Stimulated activated CD8-positive, alpha-beta memory T cell treated with anti-CD3 and anti-CD28 coated beads, Interleukin-4, amount 100 ng/mL, for 48 hours (primary cell): ENCODE measurements around the gene DHX8.
"Not testable (repeated sequence)": the region's sequence is repeated elsewhere in the genome, so short reads cannot be mapped to it uniquely, and the experiment has no call there.

ENCODE experiments used
- DNase-seq: peaks from one replicate; pipeline ENCODE4 v3.0.0-alpha.2; 2020

The DHX8 gene

DNA sequence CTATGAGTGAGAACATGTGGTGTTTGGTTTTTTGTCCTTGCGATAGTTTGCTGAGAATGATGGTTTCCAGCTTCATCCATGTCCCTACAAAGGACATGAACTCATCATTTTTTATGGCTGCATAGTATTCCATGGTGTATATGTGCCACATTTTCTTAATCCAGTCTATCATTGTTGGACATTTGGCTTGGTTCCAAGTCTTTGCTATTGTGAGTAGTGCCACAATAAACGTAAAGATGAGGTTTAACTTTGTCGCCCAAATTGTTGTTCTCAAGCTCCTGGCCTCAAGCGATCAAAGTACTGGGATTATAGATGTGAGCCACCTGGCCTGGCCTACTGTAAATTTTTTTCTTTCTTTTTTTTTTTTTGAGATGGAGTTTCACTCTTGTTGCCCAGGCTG, 21.2 kb upstream of the DHX8 start:
- DNase-seq = not testable (repeated sequence)

DNA sequence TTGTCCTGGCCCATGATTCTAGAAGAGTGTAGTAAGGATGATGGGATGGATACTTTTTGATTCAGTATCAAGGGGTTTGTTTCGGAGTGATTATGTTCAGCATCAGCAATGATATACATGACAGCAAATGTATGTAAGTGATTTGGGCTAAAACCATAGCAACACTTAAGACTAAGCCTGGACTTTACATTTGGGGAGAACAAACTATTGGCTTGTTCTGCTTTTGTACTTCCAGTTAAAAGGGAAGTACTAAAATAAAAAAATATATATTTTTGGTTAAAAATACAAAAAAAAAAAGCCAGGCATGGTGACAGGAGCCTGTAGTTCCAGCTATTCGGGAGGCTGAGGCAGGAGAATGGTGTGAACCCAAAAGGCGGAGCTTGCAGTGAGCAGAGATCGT, 20.5 kb upstream of the DHX8 start:
- no peak for DNase-seq

DNA sequence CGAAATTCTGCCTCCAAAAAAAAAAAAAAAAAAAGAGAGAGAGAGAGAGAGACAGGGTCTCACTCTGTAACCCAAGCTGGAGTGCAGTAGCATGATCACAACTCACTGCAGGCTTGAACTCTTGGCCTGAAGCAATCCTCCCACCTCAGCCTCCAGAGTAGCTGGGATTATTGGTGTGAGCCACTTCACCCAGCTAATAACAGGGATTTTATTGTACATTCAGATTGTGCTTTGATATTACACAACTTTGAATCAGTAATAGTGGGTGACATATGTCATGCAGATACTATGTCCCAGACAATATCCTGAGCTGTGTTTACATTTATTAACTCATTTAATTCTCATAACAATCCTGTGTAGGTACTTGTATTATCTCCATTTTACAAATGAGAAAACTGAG, 19.7 kb upstream of the DHX8 start:
- DNase-seq = no peak

DNA sequence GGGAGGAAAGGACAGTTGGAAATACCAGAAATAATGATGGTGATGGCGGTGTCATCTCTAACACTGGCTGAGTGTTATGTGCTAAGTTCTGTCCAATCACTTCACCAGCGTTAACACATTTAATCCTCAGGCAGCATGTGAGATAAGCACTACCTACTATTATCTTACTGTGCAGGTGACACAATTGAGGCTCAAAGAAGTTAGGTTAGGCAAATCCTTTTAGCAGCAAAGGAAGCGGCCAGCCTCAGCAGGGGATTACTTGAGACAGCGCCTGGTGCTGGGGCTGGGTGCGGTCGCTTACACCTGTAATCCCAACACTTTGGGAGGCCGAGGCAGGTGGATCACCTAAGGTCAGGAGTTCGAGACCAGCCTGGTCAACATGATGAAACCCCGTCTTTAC, 18.7 kb upstream of the DHX8 start:
- DNase-seq = no peak

DNA sequence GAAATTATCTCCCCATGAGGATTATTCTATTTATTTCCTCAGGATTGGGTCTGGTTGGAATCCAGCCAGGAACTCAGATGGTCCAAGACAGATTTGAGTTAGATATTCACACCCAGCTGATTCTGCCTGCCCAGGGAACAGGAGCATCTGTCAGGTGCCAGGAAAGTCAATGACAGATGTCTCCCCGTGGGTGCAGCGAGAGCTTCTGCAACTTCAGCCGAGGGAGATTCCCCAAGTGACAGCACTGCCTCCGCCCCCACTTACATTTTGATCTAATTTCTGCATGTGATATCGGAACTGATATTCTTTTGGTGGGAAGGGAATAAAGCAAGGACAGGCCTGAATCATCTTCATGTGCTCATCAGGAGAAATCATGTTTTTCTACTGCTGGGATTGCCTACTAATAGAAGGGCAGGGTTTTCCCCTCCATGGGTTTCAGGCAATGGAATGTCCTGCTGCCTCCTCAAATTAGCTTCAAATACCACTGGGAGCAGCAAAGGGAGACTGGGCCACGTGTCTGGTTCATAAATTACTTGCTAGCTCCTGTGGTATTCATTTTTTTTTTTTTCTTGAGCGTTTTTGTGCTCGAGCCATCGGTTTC, 15.7 kb upstream of the DHX8 start:
- no peak for DNase-seq

DNA sequence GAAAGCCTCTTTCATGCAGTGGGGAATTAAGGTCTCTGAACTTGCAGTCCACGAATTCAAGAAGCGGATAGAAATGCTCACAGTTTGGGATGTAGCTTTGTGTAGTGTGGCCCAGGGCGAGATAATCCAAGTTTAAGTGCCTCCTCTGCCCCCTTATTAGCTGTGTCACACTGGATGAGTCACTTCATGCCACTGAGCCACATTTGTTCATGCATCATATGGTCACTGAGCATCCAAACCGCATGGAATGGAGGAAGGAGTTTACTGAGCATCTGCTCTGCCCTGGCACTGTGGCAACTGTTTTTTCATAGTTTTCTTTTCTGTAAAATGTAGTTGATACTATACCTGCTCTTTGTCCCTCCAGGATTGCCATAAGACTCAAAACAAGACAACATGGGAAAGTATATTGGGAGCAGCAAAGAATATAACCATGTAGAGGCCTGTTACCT, 15.1 kb upstream of the DHX8 start:
- DNase-seq = no peak

DNA sequence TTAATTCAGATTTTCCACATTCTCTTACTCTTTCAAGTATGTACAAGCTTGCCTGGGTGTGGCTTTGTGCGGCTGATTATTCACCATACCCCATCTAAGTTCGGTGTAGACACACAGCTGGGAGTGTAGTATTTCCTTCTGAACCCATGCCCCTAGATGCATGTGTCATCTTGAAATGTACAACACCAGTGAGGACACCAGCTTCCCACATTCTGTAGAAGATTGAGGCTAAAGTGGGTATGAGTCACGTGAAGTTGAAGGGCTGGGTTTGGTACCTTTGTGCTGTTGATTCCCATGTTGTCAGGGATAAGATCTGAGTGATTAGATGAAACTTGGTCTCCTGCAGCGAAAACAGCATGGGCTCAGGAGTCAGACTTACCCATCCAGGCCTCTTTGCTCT, 14.6 kb upstream of the DHX8 start:
- DNase-seq = no peak

DNA sequence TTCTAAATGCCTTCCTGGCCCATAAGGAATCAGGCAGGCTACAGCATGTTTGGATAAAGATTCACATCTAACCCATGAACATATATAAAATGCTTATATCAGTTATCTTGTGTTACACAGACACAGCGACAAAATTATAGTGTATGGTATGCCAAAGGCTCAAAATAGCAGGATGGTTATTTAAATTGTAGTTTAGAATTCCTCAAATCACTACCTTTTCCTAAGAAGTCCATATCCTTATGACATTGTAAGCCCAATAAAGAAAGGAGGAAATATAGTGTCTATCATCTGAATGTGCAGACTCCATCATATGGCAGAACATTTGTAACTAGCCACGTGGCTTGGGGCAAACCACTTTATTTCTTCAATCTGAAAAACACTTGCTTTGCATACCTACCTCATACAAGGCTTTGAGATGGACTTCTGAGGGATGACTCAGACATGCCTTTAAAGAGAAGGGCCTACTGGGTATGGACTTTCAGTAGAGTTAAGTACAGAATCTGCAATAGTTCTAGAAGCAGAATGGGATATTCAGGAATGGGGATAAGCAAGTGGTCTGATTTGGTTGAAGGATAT, 12.1 kb upstream of the DHX8 start:
- DNase-seq = no peak

DNA sequence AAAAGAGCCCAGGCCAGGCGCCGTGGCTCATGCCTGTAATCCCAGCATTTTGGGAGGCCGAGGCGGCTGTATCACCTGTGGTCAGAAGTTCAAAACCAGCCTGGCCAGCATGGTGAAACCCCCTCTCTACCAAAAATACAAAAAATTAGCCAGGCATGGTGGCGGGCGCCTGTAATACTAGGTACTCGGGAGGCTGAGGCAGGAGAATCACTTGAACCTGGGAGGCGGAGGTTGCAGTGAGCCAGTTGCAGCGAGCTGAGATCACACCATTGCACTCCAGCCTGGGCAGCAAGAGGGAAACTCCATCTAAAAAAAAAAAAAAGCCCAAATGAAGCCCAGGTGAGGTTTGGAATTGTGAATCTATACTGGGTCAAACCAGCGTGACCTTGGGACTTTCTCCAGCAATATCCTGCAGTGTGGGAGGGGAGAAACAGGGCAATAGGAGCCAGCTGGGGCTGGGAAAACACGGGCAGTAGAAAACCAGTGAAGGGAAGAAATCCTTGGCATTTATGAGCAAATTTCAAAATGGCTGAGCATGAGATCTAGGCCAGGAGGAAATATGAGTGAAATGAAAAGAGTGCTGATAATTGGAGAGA, 8.2 kb upstream of the DHX8 start:
- DNase-seq = no peak

DNA sequence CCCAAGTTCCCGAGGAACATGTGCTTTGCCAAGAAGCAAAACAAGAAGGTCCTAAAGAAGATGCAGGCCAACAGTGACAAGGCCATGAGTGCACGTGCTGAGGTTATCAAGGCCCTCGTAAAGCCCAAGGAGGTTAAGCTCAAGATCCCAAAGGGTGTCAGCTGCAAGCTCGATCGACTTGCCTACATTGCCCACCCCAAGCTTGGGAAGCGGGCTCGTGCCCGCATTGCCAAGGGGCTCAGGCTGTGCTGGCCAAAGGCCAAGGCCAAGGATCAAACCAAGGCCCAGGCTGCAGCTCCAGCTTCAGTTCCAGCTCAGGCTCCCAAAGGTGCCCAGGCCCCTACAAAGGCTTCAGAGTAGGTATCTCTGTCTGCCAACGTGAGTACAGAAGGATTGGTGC, 7.5 kb upstream of the DHX8 start:
- not testable (repeated sequence) for DNase-seq

DNA sequence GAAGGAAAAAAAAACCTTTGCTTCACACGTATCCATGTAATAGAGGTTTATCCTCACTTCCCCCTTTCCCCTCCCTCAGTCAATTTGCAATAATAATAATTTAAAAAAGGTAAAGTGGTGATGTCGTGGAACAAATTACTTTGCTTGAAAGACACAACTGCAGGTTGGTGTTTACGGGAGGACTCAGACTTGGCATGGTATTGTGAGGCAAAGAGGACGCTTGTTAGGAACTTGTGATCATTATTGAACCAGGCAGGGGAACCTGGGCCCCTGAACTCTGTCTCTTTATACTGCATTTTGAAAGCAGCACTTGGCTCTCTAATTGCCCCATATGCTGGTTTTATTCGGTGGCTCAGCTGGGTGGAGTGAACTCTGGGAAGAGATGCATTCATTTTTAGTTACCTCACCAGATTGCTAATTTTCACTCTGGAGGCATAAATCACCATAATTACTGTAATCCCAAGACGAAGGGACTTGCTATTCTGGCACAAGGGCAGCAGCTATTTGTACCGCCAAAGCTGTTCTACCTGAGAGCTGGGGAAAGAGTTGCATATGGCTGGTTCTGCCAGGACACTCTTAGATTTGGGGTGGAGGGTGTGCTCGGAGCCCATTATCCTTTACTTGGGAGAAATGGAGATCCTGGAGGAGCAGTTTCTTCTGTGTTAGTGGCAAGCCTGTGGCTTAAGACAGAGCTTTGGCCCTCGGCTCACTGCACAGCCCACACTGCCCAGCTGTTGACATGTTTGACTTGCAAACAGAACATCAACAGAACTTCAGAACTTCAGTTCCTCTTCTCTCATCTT, 5.7 kb upstream of the DHX8 start:
- no peak for DNase-seq

DNA sequence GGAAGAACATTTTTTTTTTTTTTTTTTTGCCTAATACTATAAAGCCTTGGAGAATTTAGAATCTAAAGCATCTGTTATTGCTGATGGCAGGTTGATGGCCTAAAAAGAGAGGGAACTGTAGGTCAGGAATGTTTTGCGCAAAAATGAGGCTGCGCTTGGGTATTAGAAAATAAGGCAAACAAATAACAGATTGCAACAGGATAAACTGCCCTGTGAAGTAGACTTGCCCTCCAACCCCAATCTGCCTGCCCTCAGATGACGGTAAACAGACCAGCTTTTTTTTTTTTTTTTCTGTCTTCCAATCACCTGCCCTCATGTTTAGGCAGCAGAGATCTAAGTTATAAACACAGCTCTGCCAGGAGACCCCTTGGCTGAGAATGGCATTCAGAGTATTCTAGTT, 3.8 kb upstream of the DHX8 start:
- no peak for DNase-seq

DNA sequence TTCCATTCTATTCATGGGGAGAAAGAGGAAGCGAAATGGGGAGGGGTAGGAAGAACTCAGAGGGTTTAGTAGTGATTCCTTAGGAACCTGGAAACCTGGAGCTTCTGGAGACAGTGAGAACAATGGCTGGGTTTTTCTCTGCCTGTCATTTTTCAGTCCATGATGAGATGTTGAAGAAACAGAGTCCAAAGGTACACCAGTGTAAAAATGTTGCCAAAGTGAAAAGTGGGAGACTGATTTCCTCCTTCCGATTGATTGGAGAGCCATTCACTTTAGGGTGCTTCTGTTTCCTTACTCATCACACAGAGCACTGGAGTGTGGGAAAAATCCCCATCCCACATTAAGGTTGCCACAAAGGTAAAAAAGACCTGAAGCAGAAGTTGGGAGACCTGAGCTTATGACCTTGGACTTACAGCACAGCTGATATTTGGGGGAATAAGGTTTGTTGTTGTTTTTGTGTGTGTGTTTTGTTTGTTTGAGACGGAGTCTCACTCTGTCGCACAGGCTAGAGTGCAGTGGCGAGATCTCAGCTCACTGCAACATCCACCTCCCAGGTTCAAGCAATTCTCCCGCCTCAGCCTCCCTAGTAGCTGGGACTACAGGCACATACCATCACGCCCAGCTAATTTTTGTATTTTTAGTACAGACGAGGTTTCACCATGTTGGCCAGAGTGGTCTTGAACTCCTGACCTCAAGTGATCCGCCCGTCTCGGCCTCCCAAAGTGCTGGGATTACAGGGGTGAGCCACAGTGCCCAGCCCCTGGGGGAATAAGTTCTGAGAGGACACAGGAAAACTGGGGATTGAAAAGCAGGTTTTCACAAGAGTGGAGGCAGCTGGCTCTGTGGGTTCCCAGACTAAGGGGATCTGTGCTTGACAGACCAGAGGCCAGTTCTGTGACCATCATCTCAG, 1.4 kb upstream of the DHX8 start:
- no peak for DNase-seq

DNA sequence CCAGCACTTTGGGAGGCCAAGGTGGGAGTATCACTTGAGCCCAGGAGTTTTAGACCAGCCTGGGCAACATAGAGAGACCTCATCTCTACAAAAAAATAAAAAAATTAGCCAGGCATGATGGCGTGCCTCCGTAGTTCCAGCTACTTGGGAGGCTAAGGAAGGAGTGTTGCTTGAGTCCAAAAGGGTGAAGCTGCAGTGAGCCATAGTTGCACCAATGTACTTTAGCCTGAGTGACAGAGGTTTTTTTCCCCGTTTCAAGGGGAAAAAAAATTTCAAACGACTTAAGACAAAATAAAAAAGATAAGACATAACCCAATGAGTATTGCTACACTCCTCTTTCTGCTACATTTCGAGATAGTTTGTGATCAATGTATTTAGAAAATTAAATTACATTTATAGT, 6.8 kb downstream of the DHX8 start:
- DNase-seq = no peak

DNA sequence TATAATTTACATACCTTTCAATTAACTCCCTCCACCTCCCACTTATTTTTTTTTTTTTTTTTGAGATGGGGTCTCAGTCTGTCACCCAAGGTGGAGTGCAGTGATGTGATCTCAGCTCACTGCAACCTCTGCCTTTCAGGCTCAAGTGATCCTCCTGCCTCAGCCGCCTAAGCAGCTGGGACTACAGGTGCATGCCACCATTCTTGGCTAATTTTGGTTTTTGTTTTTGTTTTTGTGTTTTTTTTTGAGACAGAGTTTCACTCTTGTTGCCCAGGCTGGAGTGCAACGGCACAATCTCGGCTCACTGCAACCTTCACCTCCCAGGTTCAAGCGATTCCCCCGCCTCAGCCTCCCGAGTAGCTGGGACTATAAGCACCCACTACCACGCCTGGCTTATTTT, 25.7 kb downstream of the DHX8 start:
- not testable (repeated sequence) for DNase-seq

DNA sequence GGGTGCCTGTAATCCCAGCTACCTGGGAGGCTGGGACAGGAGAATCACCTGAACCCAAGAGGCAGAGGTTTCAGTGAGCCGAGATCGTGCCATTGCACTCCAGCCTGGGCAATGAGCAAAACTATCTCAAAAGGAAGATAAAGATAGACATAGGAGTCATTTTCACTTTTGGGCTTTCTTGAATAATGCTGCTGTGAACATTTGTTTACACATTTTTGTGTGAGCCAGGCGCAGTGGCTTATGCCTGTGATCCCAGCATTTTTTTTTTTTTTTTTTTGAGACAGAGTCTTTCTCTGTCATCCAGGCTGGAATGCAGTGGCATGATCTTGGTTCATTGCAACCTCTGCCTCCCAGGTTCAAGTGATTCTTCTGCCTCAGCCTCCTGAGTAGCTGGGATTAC, 27.4 kb downstream of the DHX8 start:
- not testable (repeated sequence) for DNase-seq

DNA sequence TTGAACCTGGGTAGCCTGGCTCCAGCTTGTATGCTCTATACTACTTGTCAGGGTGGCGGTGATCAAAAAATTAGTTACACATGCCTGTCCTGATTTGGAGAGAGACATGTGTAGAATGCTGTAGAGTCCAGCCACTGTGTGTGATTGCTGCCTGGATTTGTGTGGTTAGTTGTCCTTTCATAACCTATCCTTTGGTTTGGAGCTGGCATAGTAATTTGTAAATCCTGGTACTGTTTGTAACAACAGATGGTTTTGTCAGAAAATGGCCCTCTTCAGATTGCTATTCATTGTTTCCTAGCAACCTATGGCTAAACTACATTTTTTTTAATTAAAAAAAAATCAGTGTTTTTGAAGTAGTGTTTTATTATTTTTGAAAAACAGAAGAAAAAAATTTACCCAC, 31.9 kb downstream of the DHX8 start:
- DNase-seq = no peak

DNA sequence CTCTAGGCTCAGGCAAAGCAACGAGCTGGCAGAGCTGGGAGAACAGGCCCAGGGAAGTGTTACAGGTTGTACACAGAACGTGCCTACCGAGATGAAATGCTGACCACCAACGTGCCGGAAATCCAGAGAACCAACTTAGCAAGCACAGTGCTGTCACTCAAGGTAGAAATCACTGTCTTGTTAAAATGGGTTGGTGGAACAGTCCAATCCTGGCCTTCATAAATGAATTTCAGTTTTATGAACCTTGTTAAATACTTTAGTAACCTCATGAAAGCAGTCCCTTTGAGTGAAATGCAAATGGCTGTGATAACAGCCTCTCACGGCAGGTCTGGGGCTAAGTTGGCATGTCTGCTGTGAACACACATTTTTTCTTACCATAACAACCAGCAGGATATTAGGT, 33.4 kb downstream of the DHX8 start:
- no peak for DNase-seq

DNA sequence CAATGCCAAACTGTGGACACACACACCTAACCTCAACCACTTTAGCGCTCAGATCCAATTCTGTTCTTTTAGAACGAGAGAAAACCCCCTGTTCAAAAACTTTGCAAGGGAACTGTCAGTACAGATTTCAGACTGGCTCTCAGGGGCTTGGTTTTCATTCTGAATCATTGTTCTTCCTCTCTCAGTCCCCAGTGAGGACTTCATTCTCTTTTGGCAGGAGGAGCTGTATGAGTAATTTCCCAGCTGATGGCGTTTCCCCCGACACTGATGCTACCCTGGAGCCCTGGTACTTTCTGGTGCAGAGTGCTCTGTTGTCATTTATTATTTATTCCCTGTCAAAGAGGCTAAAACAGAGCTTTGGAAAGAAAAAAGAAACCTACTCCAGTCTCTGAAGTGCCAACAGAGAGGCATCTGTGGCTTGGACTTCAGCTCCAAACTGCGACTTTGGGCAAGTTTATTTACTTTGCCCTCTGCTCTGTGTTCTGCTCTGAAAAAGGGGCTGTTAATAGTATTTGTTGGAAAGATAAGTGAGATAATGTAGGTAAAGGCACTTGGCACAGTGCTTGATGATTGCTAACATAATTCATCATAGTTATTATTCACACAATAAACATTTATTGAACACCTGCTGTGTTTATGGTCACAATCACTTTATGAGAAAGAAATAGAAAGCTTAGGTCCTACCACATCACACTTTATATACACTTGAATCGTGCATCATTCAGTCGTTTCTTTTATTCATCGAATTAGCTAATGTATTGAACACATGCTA, 34.0 kb downstream of the DHX8 start:
- no peak for DNase-seq

DNA sequence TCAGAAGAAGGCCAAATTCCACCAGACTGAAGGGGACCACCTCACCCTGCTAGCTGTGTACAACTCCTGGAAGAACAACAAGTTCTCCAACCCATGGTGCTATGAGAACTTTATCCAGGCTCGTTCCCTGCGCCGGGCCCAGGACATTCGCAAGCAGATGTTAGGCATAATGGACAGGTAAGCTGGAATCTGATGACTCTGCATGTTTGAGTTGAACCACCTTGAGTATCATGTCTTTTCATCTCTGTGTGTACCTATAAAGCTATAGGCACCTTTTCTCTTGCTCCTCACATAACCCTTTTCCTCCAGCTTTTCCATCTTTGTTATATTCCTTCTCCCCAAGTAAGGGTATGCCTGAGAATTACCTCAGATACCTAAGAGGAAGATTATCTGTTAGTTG, 37.6 kb downstream of the DHX8 start:
- DNase-seq = no peak

DNA sequence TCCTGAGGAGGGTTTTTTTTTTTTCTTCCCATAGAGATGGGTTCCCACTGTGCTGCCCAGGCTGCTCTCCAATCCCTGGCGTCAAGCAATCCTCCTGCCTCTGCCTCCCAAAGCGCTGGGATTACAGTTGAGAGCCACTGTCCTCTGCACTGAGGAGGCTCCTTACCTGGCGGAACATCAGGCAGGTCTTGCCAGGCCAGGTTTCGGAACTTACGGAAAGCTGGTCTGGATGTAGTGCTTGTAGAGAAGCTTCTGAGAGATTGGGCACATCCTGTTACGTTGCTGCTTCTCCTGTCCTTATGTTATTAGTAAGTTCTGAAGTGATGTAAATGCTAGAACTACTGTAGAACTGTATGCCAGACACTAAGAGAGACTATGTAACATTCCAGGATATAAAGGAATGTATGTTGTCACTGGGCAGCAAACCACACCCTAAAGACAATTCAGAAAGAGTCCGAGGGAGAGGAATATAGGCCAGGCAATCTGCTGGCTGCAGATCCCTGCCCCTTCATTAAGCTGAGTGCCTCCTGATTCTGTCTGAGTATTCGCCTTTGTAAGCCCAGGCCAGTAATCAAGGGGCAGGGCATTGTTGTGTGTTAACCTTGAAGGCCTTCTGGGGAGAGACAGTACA, 41.3 kb downstream of the DHX8 start:
- no peak for DNase-seq
